Measurements from ENCODE around the gene PIEZO2.

PIEZO2 gene

GRCh38 chr18:10745219-10745618, 404.1 kb downstream of the PIEZO2 start:
- DNase-seq: no peak
- CTCF ChIA-PET: no interaction called here

GRCh38 chr18:10743766-10744165, 405.6 kb downstream of the PIEZO2 start:
- CTCF ChIA-PET: no interaction called here
- H3K4me3 Mint-ChIP-seq: peak overlapping the region; percentile 2
- no peak overlapping the region for H3K27ac Mint-ChIP-seq
- no peaks in the 10 kb centered on the region for H3K4me1 Mint-ChIP-seq
- no peaks in the 10 kb centered on the region for H3K27me3 Mint-ChIP-seq
- no peak for DNase-seq
- H3K9me3 Mint-ChIP-seq: no peaks in the 10 kb centered on the region
- no peaks in the 10 kb centered on the region for H3K36me3 Mint-ChIP-seq

More at GRCh38 chr18:10745219-10745618, 404.1 kb downstream of the PIEZO2 start:
- H3K36me3 Mint-ChIP-seq: no peaks in the 10 kb centered on the region
- H3K4me1 Mint-ChIP-seq: no peaks in the 10 kb centered on the region
- no peak overlapping the region for H3K27ac Mint-ChIP-seq
- H3K4me3 Mint-ChIP-seq: no peak overlapping the region
- no peaks in the 10 kb centered on the region for H3K27me3 Mint-ChIP-seq
- no peaks in the 10 kb centered on the region for H3K9me3 Mint-ChIP-seq

GRCh38 chr18:10739152-10739551, 410.2 kb downstream of the PIEZO2 start:
- no peaks in the 10 kb centered on the region for H3K4me1 Mint-ChIP-seq
- no peaks in the 10 kb centered on the region for H3K9me3 Mint-ChIP-seq
- no peak overlapping the region for H3K27ac Mint-ChIP-seq
- no peak overlapping the region for H3K4me3 Mint-ChIP-seq
- CTCF ChIA-PET: no interaction called here
- no peaks in the 10 kb centered on the region for H3K36me3 Mint-ChIP-seq
- DNase-seq: no peak
- no peaks in the 10 kb centered on the region for H3K27me3 Mint-ChIP-seq

GRCh38 chr18:10736984-10737383, 412.4 kb downstream of the PIEZO2 start:
- no peak for DNase-seq
- H3K27ac Mint-ChIP-seq: no peak overlapping the region
- H3K36me3 Mint-ChIP-seq: no peaks in the 10 kb centered on the region
- H3K4me1 Mint-ChIP-seq: no peaks in the 10 kb centered on the region
- no peaks in the 10 kb centered on the region for H3K9me3 Mint-ChIP-seq
- H3K4me3 Mint-ChIP-seq: no peak overlapping the region
- CTCF ChIA-PET: no interaction called here
- H3K27me3 Mint-ChIP-seq: no peaks in the 10 kb centered on the region

DNA sequence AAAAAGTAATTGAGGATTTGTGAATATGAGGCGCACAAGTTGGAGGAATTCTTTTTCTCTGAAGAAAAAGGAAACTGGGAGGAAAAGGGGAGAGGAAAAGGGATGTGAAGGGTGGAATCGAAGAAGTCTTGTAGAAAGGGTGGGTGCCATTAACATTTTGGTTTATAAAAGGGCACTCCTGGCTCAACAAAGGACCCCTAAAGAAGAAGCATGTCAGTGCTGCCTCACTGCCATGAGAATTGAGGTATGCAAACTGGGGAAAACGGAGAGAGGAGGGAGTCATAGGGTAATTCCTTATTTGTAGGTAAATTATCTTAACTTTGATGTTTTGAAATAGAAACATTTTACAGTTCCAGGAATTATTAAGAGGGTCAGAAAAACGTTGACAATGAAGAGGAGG, 416.4 kb downstream of the PIEZO2 start:
- no peaks in the 10 kb centered on the region for H3K4me1 Mint-ChIP-seq
- CTCF ChIA-PET: no interaction called here
- H3K9me3 Mint-ChIP-seq: no peaks in the 10 kb centered on the region
- no peaks in the 10 kb centered on the region for H3K27me3 Mint-ChIP-seq
- H3K27ac Mint-ChIP-seq: no peak overlapping the region
- H3K4me3 Mint-ChIP-seq: no peak overlapping the region
- no peaks in the 10 kb centered on the region for H3K36me3 Mint-ChIP-seq
- no peak for DNase-seq

GRCh38 chr18:10727477-10727876, 421.9 kb downstream of the PIEZO2 start:
- Mint-ChIP-seq H3K4me1 (no peaks in the 10 kb centered on the region), H3K9me3 (no peaks in the 10 kb centered on the region), H3K27ac (no peak overlapping the region), H3K36me3 (no peaks in the 10 kb centered on the region), H3K4me3 (no peak overlapping the region), H3K27me3 (peaks cover 19% of the 10 kb centered on the region)
- CTCF ChIA-PET: interaction anchor here (0.6 kb wide), 1 partner anchor 44 kb away, joined by 3 read pairs; no protein-coding TSS in a partner anchor
- no peak for DNase-seq

DNA sequence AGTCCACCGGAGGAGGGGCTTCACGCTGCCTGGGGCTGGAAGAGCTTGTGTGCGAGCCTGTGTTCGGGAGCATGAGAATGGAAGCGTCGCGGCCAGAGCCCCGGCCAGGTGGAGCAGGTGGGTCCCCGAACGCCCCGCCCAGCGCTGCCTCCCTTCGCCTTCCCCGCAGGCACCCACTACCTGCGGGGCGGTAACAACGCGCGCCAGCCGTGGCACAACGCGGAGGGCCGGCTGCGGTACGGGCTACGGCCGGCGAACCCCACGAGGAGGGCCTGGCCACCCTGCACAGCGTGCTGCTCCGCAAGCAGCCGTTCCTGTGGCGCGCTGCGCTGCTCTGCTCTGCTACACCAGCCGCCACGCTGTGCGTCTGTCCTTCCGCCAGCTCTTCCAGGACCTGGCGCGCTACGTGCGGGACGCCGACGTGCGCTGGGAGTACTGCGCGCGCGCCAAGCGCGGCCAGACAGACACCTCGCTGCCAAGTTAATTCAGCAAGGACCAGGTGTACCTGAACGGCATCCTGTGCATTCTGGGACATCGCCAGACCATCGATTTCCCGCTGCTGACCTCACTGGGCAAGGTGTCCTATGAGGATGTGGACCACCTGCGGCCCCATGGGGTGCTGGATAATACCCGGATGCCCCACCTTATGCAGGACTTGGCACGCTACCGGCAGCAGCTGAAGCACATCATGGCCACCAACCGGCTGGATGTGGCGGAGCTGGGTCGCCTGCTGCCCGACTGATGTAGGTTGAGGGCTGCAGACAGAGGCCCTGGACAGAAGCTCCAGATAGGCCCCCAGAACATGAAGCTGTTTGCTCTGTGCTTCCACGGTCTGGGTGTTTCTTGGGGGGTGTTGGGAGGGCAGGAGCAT, 422.9 kb downstream of the PIEZO2 start:
- Mint-ChIP-seq H3K4me1 (no peaks in the 10 kb centered on the region), H3K9me3 (no peaks in the 10 kb centered on the region), H3K36me3 (no peaks in the 10 kb centered on the region), H3K4me3 (no peak overlapping the region), H3K27ac (no peak overlapping the region), H3K27me3 (peaks cover 19% of the 10 kb centered on the region)
- DNase-seq: no peak
- CTCF ChIA-PET: no interaction called here

GRCh38 chr18:10724666-10725065, 424.7 kb downstream of the PIEZO2 start:
- Mint-ChIP-seq H3K27me3 (peaks cover 19% of the 10 kb centered on the region), H3K9me3 (no peaks in the 10 kb centered on the region), H3K27ac (no peak overlapping the region), H3K4me3 (no peak overlapping the region), H3K4me1 (no peaks in the 10 kb centered on the region), H3K36me3 (no peaks in the 10 kb centered on the region)
- CTCF ChIA-PET: no interaction called here
- no peak for DNase-seq

- no peak for DNase-seq
- Mint-ChIP-seq H3K4me3 (no peak overlapping the region), H3K36me3 (no peaks in the 10 kb centered on the region), H3K27ac (no peak overlapping the region), H3K4me1 (no peaks in the 10 kb centered on the region), H3K27me3 (peaks cover 19% of the 10 kb centered on the region), H3K9me3 (no peaks in the 10 kb centered on the region)
- CTCF ChIA-PET: no interaction called here
These were observed 425.9 kb downstream of the PIEZO2 start for GRCh38 chr18:10723496-10723895.

GRCh38 chr18:10718809-10719208, 430.6 kb downstream of the PIEZO2 start:
- CTCF ChIA-PET: no interaction called here
- Mint-ChIP-seq H3K36me3 (no peaks in the 10 kb centered on the region), H3K27ac (no peak overlapping the region), H3K4me3 (no peak overlapping the region), H3K4me1 (no peaks in the 10 kb centered on the region), H3K27me3 (no peaks in the 10 kb centered on the region), H3K9me3 (no peaks in the 10 kb centered on the region)
- no peak for DNase-seq

- Mint-ChIP-seq H3K27me3 (no peaks in the 10 kb centered on the region), H3K27ac (no peak overlapping the region), H3K4me1 (no peaks in the 10 kb centered on the region), H3K36me3 (no peaks in the 10 kb centered on the region), H3K4me3 (no peak overlapping the region), H3K9me3 (no peaks in the 10 kb centered on the region)
- no peak for DNase-seq
- CTCF ChIA-PET: no interaction called here
These were observed 433.6 kb downstream of the PIEZO2 start for GRCh38 chr18:10715791-10716190.

DNA sequence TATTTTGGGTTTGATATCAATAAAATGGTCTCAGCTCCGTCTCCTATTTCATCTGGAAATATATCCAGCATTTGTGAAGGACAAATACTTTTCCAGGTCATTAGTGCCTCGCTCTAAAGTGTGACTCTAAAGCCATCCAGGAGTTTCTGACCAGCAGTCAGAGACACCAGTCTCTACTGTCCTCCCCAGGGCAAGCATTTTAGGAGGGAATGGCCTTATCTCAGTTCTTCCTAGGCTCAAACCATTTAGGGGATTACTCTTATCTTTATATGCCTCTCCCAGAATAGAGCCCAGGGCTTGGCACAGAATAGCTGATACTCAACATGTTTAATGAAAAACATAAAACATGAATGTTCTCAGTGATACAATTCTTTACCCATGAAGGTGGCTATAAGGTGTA, 436.0 kb downstream of the PIEZO2 start:
- H3K36me3 Mint-ChIP-seq: no peaks in the 10 kb centered on the region
- H3K27me3 Mint-ChIP-seq: no peaks in the 10 kb centered on the region
- no peak for DNase-seq
- no peak overlapping the region for H3K27ac Mint-ChIP-seq
- no peaks in the 10 kb centered on the region for H3K4me1 Mint-ChIP-seq
- H3K9me3 Mint-ChIP-seq: no peaks in the 10 kb centered on the region
- no peak overlapping the region for H3K4me3 Mint-ChIP-seq
- CTCF ChIA-PET: no interaction called here

DNA sequence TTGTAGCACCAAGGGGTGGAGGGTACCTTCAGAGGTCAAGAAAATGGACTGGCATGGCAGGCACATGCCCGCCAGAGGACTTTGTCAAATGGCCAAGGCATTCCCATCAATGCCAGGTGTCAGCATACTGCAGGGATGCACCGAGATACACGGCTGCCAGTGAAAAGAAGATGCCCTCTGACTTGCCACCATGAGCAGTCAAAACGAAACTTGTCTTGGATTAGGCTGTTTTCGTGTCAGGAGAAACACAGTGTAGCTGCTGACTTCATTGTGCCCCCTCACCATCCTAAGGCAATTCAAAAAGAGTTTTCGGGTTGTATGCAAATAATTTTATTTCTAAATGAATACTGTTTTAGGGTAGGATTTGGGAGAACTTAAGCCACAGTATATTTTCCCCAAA, 442.1 kb downstream of the PIEZO2 start:
- CTCF ChIA-PET: no interaction called here
- Mint-ChIP-seq H3K4me3 (no peak overlapping the region), H3K36me3 (no peaks in the 10 kb centered on the region), H3K4me1 (no peaks in the 10 kb centered on the region), H3K9me3 (no peaks in the 10 kb centered on the region), H3K27ac (no peak overlapping the region), H3K27me3 (no peaks in the 10 kb centered on the region)
- no peak for DNase-seq

DNA sequence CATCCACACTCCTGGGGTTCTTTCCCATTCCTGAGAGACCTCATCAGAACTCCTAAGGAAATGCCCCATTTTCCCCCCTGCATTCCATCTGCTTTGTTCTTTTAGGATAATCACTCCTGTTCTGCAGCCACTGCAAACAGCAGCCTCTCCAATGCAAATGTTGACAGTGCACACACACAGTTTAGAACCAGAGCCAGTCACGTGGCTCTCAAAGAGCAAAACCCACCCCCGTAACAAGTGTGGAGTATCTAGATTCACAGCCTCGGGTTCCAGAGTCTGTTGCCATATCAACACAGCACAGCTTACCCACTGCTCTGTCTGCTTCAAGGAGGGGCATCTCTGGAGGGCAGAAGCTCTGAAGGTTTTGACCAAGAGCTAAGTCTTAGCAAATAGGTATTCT, 443.6 kb downstream of the PIEZO2 start:
- Mint-ChIP-seq H3K27me3 (no peaks in the 10 kb centered on the region), H3K4me1 (no peaks in the 10 kb centered on the region), H3K9me3 (no peaks in the 10 kb centered on the region), H3K27ac (no peak overlapping the region), H3K4me3 (no peak overlapping the region), H3K36me3 (no peaks in the 10 kb centered on the region)
- no peak for DNase-seq
- CTCF ChIA-PET: no interaction called here

DNA sequence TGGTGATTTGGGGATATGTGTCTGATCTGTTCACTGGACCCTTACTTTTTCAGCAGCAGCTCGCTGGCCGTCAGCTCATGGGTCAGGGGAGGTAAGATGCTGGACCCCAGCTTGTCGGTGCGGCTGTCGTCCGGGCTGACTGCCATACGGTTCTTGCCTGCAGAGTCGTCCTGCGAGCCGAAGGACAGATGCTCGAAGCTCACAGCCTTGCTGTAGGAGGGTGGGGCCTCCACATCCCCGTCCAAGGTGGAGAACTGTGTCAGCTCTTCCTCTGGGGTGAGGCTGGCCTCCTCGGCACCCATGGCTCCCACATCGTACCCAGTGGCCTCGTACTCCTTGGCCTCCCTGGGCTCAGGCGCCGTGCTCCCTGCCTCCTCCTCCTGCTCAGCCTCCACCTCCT, 444.1 kb downstream of the PIEZO2 start:
- CTCF ChIA-PET: no interaction called here
- Mint-ChIP-seq H3K4me3 (no peak overlapping the region), H3K27me3 (no peaks in the 10 kb centered on the region), H3K36me3 (no peaks in the 10 kb centered on the region), H3K9me3 (no peaks in the 10 kb centered on the region), H3K27ac (no peak overlapping the region), H3K4me1 (no peaks in the 10 kb centered on the region)
- DNase-seq: no peak
